Brain microvascular endothelial cell (primary cell): ENCODE measurements around the gene PDIA2.

Experiments
- DNase-seq: peaks from one replicate; pipeline ENCODE4 v3.0.0-alpha.2; 2020
- H3K27ac ChIP-seq: fragments of 250-450 bp; sonication (Bioruptor Pico); 2 replicates; pipeline ENCODE4 v1.5.1; 2020; ENCODE audit warnings: mild to moderate bottlenecking, moderate library complexity
- H3K27me3 ChIP-seq: fragments of 250-450 bp; sonication (Bioruptor Pico); replicated peaks from 2 replicates; pipeline ENCODE4 v1.5.1; 2020; ENCODE audit warnings: mild to moderate bottlenecking
- H3K36me3 ChIP-seq: fragments of 250-450 bp; sonication (Bioruptor Pico); replicated peaks from 2 replicates; pipeline ENCODE4 v1.5.1; 2020; ENCODE audit warnings: mild to moderate bottlenecking
- H3K4me3 ChIP-seq: 2 replicates; pipeline ENCODE4 v1.5.1; 2011; ENCODE audit warnings: low read depth, mild to moderate bottlenecking, control low read depth, low read length, moderate library complexity
- CTCF ChIP-seq: IDR thresholded peaks from 2 replicates; pipeline ENCODE4 v1.5.1; 2011; ENCODE audit warnings: low read depth, mild to moderate bottlenecking, moderate library complexity, low read length, control low read depth, inconsistent platforms; ENCODE audit errors: missing control alignments
- in situ Hi-C: cut with HindIII; loops from 2 replicates; pipeline ENCODE4 v1.10.0; 2017; ENCODE audit warnings: low sequenced_read_pairs, low pct_ligation_motif_present

PDIA2 gene

GRCh38 chr16:282491-282890 lies 473 bp upstream of the PDIA2 start:
- TF ChIP-seq CTCF: no peak
- Histone ChIP-seq H3K36me3 (peaks cover 3% of the 10 kb centered on the region), H3K27me3 (peaks cover 13% of the 10 kb centered on the region), H3K27ac (no peak overlapping the region), H3K4me3 (no peak overlapping the region)
- DNase-seq: no peak
- in situ Hi-C loops: no loop called here

- no peak overlapping the region for H3K4me3 ChIP-seq
- H3K27me3 ChIP-seq: peaks cover 13% of the 10 kb centered on the region
- TF ChIP-seq CTCF: no peak
- H3K36me3 ChIP-seq: peaks cover 16% of the 10 kb centered on the region
- DNase-seq: no peak
- H3K27ac ChIP-seq: no peak overlapping the region
- in situ Hi-C loops: no loop called here
Measured at GRCh38 chr16:284204-285120, 1.5 kb downstream of the PDIA2 start.

- Histone ChIP-seq H3K4me3 (no peak overlapping the region), H3K27me3 (peaks cover 10% of the 10 kb centered on the region), H3K36me3 (peaks cover 19% of the 10 kb centered on the region), H3K27ac (no peak overlapping the region)
- TF ChIP-seq CTCF: no peak
- in situ Hi-C loops: no loop called here
- DNase-seq: no peak
Measured at GRCh38 chr16:285146-286055, 2.4 kb downstream of the PDIA2 start.

GRCh38 chr16:286491-287297 lies 3.7 kb downstream of the PDIA2 start:
- no peak for TF ChIP-seq CTCF
- Histone ChIP-seq H3K36me3 (peaks cover 27% of the 10 kb centered on the region), H3K4me3 (no peak overlapping the region), H3K27ac (no peak overlapping the region), H3K27me3 (no peaks in the 10 kb centered on the region)
- in situ Hi-C loops: no loop called here
- DNase-seq: no peak

GRCh38 chr16:287298-287811 lies 4.4 kb downstream of the PDIA2 start:
- no peak for DNase-seq
- Histone ChIP-seq H3K27ac (no peak overlapping the region), H3K36me3 (peaks cover 27% of the 10 kb centered on the region), H3K27me3 (no peaks in the 10 kb centered on the region), H3K4me3 (no peak overlapping the region)
- in situ Hi-C loops: no loop called here
- peak; percentile 24 for TF ChIP-seq CTCF
